HepG2 (cell line): ENCODE data around the gene ZDHHC16. TPM values are rescaled to one million over a fixed set of nuclear protein-coding genes. Genes with fewer than 3 reads are reported as not detected.

ENCODE experiments used
- CAMTA2 ChIP-seq: sonication (generic); formaldehyde crosslinking; IDR thresholded peaks from 2 replicates; pipeline ENCODE4 v1.4.0; 2020; ENCODE audit warnings: mild to moderate bottlenecking, missing genetic modification reagents, borderline replicate concordance
- CSRNP2 ChIP-seq: sonication (generic); formaldehyde crosslinking; conservative IDR thresholded peaks from 2 replicates; pipeline ENCODE4 v1.8.0; 2022; ENCODE audit warnings: low read depth, missing genetic modification reagents
- DBP ChIP-seq: sonication (generic); formaldehyde crosslinking; IDR thresholded peaks from 2 replicates; pipeline ENCODE4 v1.4.0; 2020; ENCODE audit warnings: missing genetic modification reagents; ENCODE audit errors: not compliant biosample characterization
- GMEB1 ChIP-seq: sonication (generic); formaldehyde crosslinking; IDR thresholded peaks from 2 replicates; pipeline ENCODE4 v1.5.1; 2020; ENCODE audit warnings: missing genetic modification reagents, mild to moderate bottlenecking, borderline replicate concordance
- KLF6 ChIP-seq: IDR thresholded peaks from 2 replicates; pipeline ENCODE4 v1.8.0; 2016; ENCODE audit warnings: missing biosample characterization, missing genetic modification reagents
- MAF1 ChIP-seq: sonication (generic); formaldehyde crosslinking; IDR thresholded peaks from 2 replicates; pipeline ENCODE4 v1.5.0; 2020; ENCODE audit warnings: missing genetic modification reagents, borderline replicate concordance
- MIXL1 ChIP-seq: IDR thresholded peaks from 2 replicates; pipeline ENCODE4 v1.6.1; 2016
- MXD1 ChIP-seq: sonication (generic); formaldehyde crosslinking; IDR thresholded peaks from 2 replicates; pipeline ENCODE4 v1.4.0; 2020; ENCODE audit warnings: mild to moderate bottlenecking, missing genetic modification reagents
- SKI ChIP-seq: fragments of 450-650 bp; IDR thresholded peaks from one replicate; pipeline ENCODE4 v1.6.1; 2018; ENCODE audit warnings: mild to moderate bottlenecking; ENCODE audit not compliant: partially characterized antibody
- SRSF9 ChIP-seq: fragments of 200-400 bp; formaldehyde crosslinking; IDR thresholded peaks from 2 replicates; pipeline ENCODE4 v1.6.1; 2018; ENCODE audit warnings: borderline replicate concordance, mild to moderate bottlenecking, low read depth, low read length; ENCODE audit not compliant: insufficient read depth, poor library complexity, severe bottlenecking
- WIZ ChIP-seq: sonication (generic); formaldehyde crosslinking; IDR thresholded peaks from 2 replicates; pipeline ENCODE4 v1.5.1; 2020; ENCODE audit warnings: mild to moderate bottlenecking, missing genetic modification reagents
- ZFP90 ChIP-seq: sonication (generic); formaldehyde crosslinking; IDR thresholded peaks from 2 replicates; pipeline ENCODE4 v1.8.0; 2022; ENCODE audit warnings: missing genetic modification reagents, mild to moderate bottlenecking, inconsistent platforms, borderline replicate concordance
- ZNF296 ChIP-seq: sonication (generic); formaldehyde crosslinking; conservative IDR thresholded peaks from 2 replicates; pipeline ENCODE4 v1.5.0; 2020; ENCODE audit warnings: mild to moderate bottlenecking, missing genetic modification reagents
- ZNF407 ChIP-seq: sonication (generic); formaldehyde crosslinking; IDR thresholded peaks from one replicate; pipeline ENCODE4 v1.5.1; 2020; ENCODE audit warnings: mild to moderate bottlenecking, missing genetic modification reagents; ENCODE audit errors: not compliant biosample characterization
- ZNF850 ChIP-seq: sonication (generic); formaldehyde crosslinking; conservative IDR thresholded peaks from 2 replicates; pipeline ENCODE4 v1.9.0; 2021; ENCODE audit warnings: mild to moderate bottlenecking, missing genetic modification reagents
- polyA plus RNA-seq, 8 experiments: library from polyadenylated mRNA; depleted of rRNA in 3 of 8; stranded (reverse) in 7 of 8; unstranded in 1 of 8; fragments of >200 nt; fragmentation: Illumina TruSeq in 4 of 8; extraction: Trizol in 4 of 8; gene quantifications; 2 replicates each; pipeline versions ENCODE4 v1.2.1 to v1.2.3, GENCODE V29; 2011 to 2016; ENCODE audit warnings: low read depth in 4 of 8, missing spikeins in 1 of 8, mixed read lengths in 1 of 8; ENCODE audit not compliant: insufficient read depth in 1 of 8
- total RNA-seq, 5 experiments: library from RNA; depleted of rRNA; stranded (reverse); fragments of >200 nt; fragmentation: Illumina TruSeq; extraction: Trizol; gene quantifications; 2 replicates each; pipeline ENCODE4 v1.2.3, GENCODE V29; 2016; ENCODE audit warnings: low read depth in 1 of 5

The ZDHHC16 gene
- total and polyA plus RNA-seq, 2 of the 13 experiments (the other 11 are each of a cell fraction or from before 2014, with no cell fraction given): 40.8 to 41.8 TPM

GRCh38 chr10:97498076-97498840, 52.3 kb downstream of the ZDHHC16 start, which contains the start of gene MMS19 (continued):
- TF ChIP-seq ZNF407 (CRISPR knock-in tag): peak; percentile 48
- TF ChIP-seq DBP (CRISPR knock-in tag): no peak
- 0 out of 2 replicates have a peak, but pooled peaks have one; percentile 22 for TF ChIP-seq CAMTA2
- TF ChIP-seq GMEB1 (CRISPR knock-in tag): peak; percentile 35; the same call in 1 of the 2 replicates
- TF ChIP-seq CSRNP2: no peak
- TF ChIP-seq ZFP90 (CRISPR knock-in tag): peak; percentile 69
- no peak for TF ChIP-seq SRSF9
- TF ChIP-seq MAF1 (CRISPR knock-in tag): no peak
- TF ChIP-seq MIXL1 (CRISPR knock-in tag): no peak
- TF ChIP-seq MXD1 (CRISPR knock-in tag): 0 out of 2 replicates have a peak, but pooled peaks have one; percentile 50
- TF ChIP-seq ZNF850 (CRISPR knock-in tag): no peak
- peak; percentile 91 for TF ChIP-seq KLF6
- no peak for TF ChIP-seq WIZ (CRISPR knock-in tag)
- TF ChIP-seq ZNF296 (CRISPR knock-in tag): no peak
- TF ChIP-seq SKI: no peak
